HepG2 (cell line): ENCODE data around the gene MRFAP1. TPM values are rescaled to one million over a fixed set of nuclear protein-coding genes. Genes with fewer than 3 reads are reported as not detected.

ENCODE experiments used
- ARID2 ChIP-seq: sonication (generic); formaldehyde crosslinking; IDR thresholded peaks from 2 replicates; pipeline ENCODE4 v1.8.1; 2022; ENCODE audit warnings: mild to moderate bottlenecking, missing genetic modification reagents, borderline replicate concordance
- BRCA1 ChIP-seq: sonication (generic); formaldehyde crosslinking; IDR thresholded peaks from 2 replicates; pipeline ENCODE4 v1.4.0; 2020; ENCODE audit warnings: missing genetic modification reagents
- ELF4 ChIP-seq: sonication (generic); formaldehyde crosslinking; IDR thresholded peaks from 2 replicates; pipeline ENCODE4 v1.5.0; 2020; ENCODE audit warnings: missing genetic modification reagents, mild to moderate bottlenecking, moderate library complexity, borderline replicate concordance
- HNF4A ChIP-seq: sonication (generic); formaldehyde crosslinking; IDR thresholded peaks from 2 replicates; pipeline ENCODE4 v1.4.0; 2020; ENCODE audit warnings: missing genetic modification reagents
- IRX3 ChIP-seq: sonication (generic); formaldehyde crosslinking; IDR thresholded peaks from 2 replicates; pipeline ENCODE4 v1.8.1; 2023; ENCODE audit warnings: mild to moderate bottlenecking, low read depth, missing genetic modification reagents, borderline replicate concordance
- NFE2L2 ChIP-seq: fragments of 150-350 bp; IDR thresholded peaks from 2 replicates; pipeline ENCODE4 v1.6.1; 2014; ENCODE audit warnings: low read length
- PTBP1 ChIP-seq: fragments of 200-400 bp; formaldehyde crosslinking; IDR thresholded peaks from 2 replicates; pipeline ENCODE4 v1.6.1; 2018; ENCODE audit warnings: low read length, low read depth; ENCODE audit not compliant: poor library complexity, severe bottlenecking
- SAFB2 ChIP-seq: sonication (generic); formaldehyde crosslinking; IDR thresholded peaks from 2 replicates; pipeline ENCODE4 v1.5.1; 2020; ENCODE audit warnings: missing genetic modification reagents, low read depth, mild to moderate bottlenecking, borderline replicate concordance
- SKI ChIP-seq: fragments of 450-650 bp; IDR thresholded peaks from one replicate; pipeline ENCODE4 v1.6.1; 2018; ENCODE audit warnings: mild to moderate bottlenecking; ENCODE audit not compliant: partially characterized antibody
- SMAD9 ChIP-seq: sonication (generic); formaldehyde crosslinking; IDR thresholded peaks from 2 replicates; pipeline ENCODE4 v1.5.1; 2020; ENCODE audit warnings: mild to moderate bottlenecking, missing genetic modification reagents
- SNRNP70 ChIP-seq: fragments of 200-400 bp; formaldehyde crosslinking; IDR thresholded peaks from 2 replicates; pipeline ENCODE4 v1.6.1; 2017; ENCODE audit warnings: mild to moderate bottlenecking, low read depth, low read length, moderate library complexity
- ZBTB7B ChIP-seq: sonication (generic); formaldehyde crosslinking; IDR thresholded peaks from 2 replicates; pipeline ENCODE4 v1.4.0; 2020; ENCODE audit warnings: missing genetic modification reagents
- ZNF333 ChIP-seq: sonication (generic); formaldehyde crosslinking; IDR thresholded peaks from 2 replicates; pipeline ENCODE4 v1.4.0; 2020; ENCODE audit warnings: mild to moderate bottlenecking, missing genetic modification reagents, borderline replicate concordance
- ZNF672 ChIP-seq: sonication (generic); formaldehyde crosslinking; IDR thresholded peaks from 2 replicates; pipeline ENCODE4 v1.8.1; 2022; ENCODE audit warnings: missing genetic modification reagents
- ZNF746 ChIP-seq: sonication (generic); formaldehyde crosslinking; IDR thresholded peaks from 2 replicates; pipeline ENCODE4 v1.8.0; 2022; ENCODE audit warnings: mild to moderate bottlenecking, missing genetic modification reagents
- polyA plus RNA-seq, 8 experiments: library from polyadenylated mRNA; depleted of rRNA in 3 of 8; stranded (reverse) in 7 of 8; unstranded in 1 of 8; fragments of >200 nt; fragmentation: Illumina TruSeq in 4 of 8; extraction: Trizol in 4 of 8; gene quantifications; 2 replicates each; pipeline versions ENCODE4 v1.2.1 to v1.2.3, GENCODE V29; 2011 to 2016; ENCODE audit warnings: low read depth in 4 of 8, missing spikeins in 1 of 8, mixed read lengths in 1 of 8; ENCODE audit not compliant: insufficient read depth in 1 of 8
- total RNA-seq, 5 experiments: library from RNA; depleted of rRNA; stranded (reverse); fragments of >200 nt; fragmentation: Illumina TruSeq; extraction: Trizol; gene quantifications; 2 replicates each; pipeline ENCODE4 v1.2.3, GENCODE V29; 2016; ENCODE audit warnings: low read depth in 1 of 5
- TF ChIP-seq, protein P1 (sequence below): sonication (generic); formaldehyde crosslinking; IDR thresholded peaks from 2 replicates; pipeline ENCODE4 v1.4.0; 2020; ENCODE audit warnings: mild to moderate bottlenecking, missing genetic modification reagents
- TF ChIP-seq, protein P2 (sequence below): sonication (generic); formaldehyde crosslinking; IDR thresholded peaks from 2 replicates; pipeline ENCODE4 v1.4.0; 2020; ENCODE audit warnings: missing genetic modification reagents, borderline replicate concordance
- TF ChIP-seq, protein P3 (sequence below): sonication (generic); formaldehyde crosslinking; IDR thresholded peaks from 2 replicates; pipeline ENCODE4 v1.8.0; 2022; ENCODE audit warnings: mild to moderate bottlenecking, missing genetic modification reagents, borderline replicate concordance
- TF ChIP-seq, protein P4 (sequence below): sonication (generic); formaldehyde crosslinking; IDR thresholded peaks from 2 replicates; pipeline ENCODE4 v1.4.0; 2020; ENCODE audit warnings: missing genetic modification reagents

Gene MRFAP1
- total and polyA plus RNA-seq, 2 of the 13 experiments (the other 11 are each of a cell fraction or from before 2014, with no cell fraction given), result 112 to 158 TPM

DNA sequence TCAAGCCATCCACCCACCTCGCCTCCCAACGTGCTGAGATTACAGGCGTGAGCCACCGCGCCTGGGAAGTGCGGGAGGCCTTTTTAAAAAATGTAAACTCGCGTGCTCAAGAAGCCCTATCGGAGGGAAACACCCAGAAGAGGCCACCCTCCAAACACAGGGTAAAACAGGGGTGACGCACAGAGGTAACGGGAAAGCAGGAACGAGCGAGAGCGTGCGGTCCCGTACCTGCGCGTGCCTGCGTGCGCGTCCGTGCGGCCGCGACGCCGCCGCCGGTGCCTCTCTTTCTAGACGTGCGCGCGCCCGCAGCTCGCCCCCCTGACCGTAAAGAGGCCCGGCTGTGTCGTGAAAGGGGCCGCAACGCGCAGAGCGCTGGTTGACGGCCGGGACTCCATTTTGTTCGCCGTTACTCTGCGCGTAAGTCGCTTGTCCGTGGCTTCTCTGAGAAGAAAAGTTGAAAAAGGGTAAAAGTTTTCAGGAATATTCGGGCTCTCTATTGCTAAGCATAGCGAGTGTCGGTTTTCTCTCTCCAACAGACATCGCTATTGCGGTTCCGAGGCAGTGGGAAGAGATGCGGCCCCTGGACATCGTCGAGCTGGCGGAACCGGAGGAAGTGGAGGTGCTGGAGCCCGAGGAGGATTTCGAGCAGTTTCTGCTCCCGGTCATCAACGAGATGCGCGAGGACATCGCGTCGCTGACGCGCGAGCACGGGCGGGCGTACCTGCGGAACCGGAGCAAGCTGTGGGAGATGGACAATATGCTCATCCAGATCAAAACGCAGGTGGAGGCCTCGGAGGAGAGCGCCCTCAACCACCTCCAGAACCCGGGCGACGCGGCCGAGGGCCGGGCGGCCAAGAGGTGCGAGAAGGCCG is at the start of gene MRFAP1 (continued):
- TF ChIP-seq SKI (peak; percentile 22), SAFB2 (CRISPR knock-in tag) (peak; percentile 28; the same call in 1 of the 2 replicates), IRX3 (CRISPR knock-in tag) (peak; percentile 82; the same call in 1 of the 2 replicates), ARID2 (CRISPR knock-in tag) (peak; percentile 25; the same call in 1 of the 2 replicates), HNF4A (CRISPR knock-in tag) (no peak), BRCA1 (CRISPR knock-in tag) (no peak), SNRNP70 (no peak), ELF4 (CRISPR knock-in tag) (no peak), SMAD9 (CRISPR knock-in tag) (no peak), PTBP1 (no peak), ZNF672 (0 out of 2 replicates have a peak, but pooled peaks have one; percentile 76), NFE2L2 (no peak), ZNF746 (CRISPR knock-in tag) (peak; percentile 56; the same call in 1 of the 2 replicates), ZBTB7B (CRISPR knock-in tag) (peak; percentile 62), ZNF333 (CRISPR knock-in tag) (no peak)
- TF ChIP-seq, protein P1, sequence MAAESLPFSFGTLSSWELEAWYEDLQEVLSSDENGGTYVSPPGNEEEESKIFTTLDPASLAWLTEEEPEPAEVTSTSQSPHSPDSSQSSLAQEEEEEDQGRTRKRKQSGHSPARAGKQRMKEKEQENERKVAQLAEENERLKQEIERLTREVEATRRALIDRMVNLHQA, result 0 out of 2 replicates have a peak, but pooled peaks have one; percentile 18
- TF ChIP-seq, protein P2, sequence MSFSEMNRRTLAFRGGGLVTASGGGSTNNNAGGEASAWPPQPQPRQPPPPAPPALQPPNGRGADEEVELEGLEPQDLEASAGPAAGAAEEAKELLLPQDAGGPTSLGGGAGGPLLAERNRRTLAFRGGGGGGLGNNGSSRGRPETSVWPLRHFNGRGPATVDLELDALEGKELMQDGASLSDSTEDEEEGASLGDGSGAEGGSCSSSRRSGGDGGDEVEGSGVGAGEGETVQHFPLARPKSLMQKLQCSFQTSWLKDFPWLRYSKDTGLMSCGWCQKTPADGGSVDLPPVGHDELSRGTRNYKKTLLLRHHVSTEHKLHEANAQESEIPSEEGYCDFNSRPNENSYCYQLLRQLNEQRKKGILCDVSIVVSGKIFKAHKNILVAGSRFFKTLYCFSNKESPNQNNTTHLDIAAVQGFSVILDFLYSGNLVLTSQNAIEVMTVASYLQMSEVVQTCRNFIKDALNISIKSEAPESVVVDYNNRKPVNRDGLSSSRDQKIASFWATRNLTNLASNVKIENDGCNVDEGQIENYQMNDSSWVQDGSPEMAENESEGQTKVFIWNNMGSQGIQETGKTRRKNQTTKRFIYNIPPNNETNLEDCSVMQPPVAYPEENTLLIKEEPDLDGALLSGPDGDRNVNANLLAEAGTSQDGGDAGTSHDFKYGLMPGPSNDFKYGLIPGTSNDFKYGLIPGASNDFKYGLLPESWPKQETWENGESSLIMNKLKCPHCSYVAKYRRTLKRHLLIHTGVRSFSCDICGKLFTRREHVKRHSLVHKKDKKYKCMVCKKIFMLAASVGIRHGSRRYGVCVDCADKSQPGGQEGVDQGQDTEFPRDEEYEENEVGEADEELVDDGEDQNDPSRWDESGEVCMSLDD (CRISPR knock-in tag), result peak; percentile 69; the same call in 1 of the 2 replicates
- TF ChIP-seq, protein P3, sequence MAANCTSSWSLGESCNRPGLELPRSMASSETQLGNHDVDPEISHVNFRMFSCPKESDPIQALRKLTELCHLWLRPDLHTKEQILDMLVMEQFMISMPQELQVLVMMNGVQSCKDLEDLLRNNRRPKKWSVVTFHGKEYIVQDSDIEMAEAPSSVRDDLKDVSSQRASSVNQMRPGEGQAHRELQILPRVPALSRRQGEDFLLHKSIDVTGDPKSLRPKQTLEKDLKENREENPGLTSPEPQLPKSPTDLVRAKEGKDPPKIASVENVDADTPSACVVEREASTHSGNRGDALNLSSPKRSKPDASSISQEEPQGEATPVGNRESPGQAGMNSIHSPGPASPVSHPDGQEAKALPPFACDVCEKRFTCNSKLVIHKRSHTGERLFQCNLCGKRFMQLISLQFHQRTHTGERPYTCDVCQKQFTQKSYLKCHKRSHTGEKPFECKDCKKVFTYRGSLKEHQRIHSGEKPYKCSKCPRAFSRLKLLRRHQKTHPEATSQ (CRISPR knock-in tag), result peak; percentile 76; the same call in 1 of the 2 replicates
- TF ChIP-seq, protein P4, sequence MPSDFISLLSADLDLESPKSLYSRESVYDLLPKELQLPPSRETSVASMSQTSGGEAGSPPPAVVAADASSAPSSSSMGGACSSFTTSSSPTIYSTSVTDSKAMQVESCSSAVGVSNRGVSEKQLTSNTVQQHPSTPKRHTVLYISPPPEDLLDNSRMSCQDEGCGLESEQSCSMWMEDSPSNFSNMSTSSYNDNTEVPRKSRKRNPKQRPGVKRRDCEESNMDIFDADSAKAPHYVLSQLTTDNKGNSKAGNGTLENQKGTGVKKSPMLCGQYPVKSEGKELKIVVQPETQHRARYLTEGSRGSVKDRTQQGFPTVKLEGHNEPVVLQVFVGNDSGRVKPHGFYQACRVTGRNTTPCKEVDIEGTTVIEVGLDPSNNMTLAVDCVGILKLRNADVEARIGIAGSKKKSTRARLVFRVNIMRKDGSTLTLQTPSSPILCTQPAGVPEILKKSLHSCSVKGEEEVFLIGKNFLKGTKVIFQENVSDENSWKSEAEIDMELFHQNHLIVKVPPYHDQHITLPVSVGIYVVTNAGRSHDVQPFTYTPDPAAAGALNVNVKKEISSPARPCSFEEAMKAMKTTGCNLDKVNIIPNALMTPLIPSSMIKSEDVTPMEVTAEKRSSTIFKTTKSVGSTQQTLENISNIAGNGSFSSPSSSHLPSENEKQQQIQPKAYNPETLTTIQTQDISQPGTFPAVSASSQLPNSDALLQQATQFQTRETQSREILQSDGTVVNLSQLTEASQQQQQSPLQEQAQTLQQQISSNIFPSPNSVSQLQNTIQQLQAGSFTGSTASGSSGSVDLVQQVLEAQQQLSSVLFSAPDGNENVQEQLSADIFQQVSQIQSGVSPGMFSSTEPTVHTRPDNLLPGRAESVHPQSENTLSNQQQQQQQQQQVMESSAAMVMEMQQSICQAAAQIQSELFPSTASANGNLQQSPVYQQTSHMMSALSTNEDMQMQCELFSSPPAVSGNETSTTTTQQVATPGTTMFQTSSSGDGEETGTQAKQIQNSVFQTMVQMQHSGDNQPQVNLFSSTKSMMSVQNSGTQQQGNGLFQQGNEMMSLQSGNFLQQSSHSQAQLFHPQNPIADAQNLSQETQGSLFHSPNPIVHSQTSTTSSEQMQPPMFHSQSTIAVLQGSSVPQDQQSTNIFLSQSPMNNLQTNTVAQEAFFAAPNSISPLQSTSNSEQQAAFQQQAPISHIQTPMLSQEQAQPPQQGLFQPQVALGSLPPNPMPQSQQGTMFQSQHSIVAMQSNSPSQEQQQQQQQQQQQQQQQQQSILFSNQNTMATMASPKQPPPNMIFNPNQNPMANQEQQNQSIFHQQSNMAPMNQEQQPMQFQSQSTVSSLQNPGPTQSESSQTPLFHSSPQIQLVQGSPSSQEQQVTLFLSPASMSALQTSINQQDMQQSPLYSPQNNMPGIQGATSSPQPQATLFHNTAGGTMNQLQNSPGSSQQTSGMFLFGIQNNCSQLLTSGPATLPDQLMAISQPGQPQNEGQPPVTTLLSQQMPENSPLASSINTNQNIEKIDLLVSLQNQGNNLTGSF (CRISPR knock-in tag), result no peak
